IMR-90 (cell line): ENCODE measurements around the gene PRM2. TPM values are rescaled to one million over a fixed set of nuclear protein-coding genes. Genes with fewer than 3 reads are reported as not detected.

Experiments used
- ATAC-seq: fragments of 200-7000 bp; cut with Tn5 transposase; 2 replicates; pipeline ENCODE4 v1.9.1; 2020; ENCODE audit warnings: low read depth, mild to moderate bottlenecking, moderate library complexity
- BruUV-seq: library from RNA; stranded (reverse); fragments of 400-500 nt; replicated peaks from 2 replicates; lab custom pipeline; 2021; lab: Mats Ljungman, UMichigan
- CTCF ChIA-PET: fragments of 300-600 bp; formaldehyde crosslinking; extraction: SDS; loops from one replicate; lab custom pipeline; 2021; ENCODE audit warnings: antibody characterized with exemption; lab: Yijun Ruan, JAX
- POLR2A ChIA-PET: fragments of 300-600 bp; sonication (Branson Sonifier 250); formaldehyde crosslinking; loops from one replicate; lab custom pipeline; 2022; ENCODE audit warnings: antibody characterized with exemption; ENCODE audit not compliant: unreplicated experiment; lab: Charles Lee
- DNase-seq: peaks from one replicate; pipeline ENCODE4 v3.0.0; 2013
- H2AFZ ChIP-seq: replicated peaks from 2 replicates; pipeline ENCODE3; 2013; ENCODE audit warnings: low read length, mild to moderate bottlenecking; ENCODE audit not compliant: poor library complexity
- H2AK5ac ChIP-seq: 2 replicates; pipeline ENCODE4 v1.6.1; 2013; ENCODE audit warnings: low read depth, low read length, inconsistent platforms
- H2AK9ac ChIP-seq: replicated peaks from 2 replicates; pipeline ENCODE3; 2013; ENCODE audit warnings: mild to moderate bottlenecking, low read depth, low read length, moderate library complexity; ENCODE audit not compliant: poor library complexity
- H2BK120ac ChIP-seq: 2 replicates; pipeline ENCODE4 v1.6.1; 2013; ENCODE audit warnings: low read depth, low read length, inconsistent platforms
- H2BK15ac ChIP-seq: 3 replicates; pipeline ENCODE4 v1.6.1; 2013; ENCODE audit warnings: low read depth, low read length, inconsistent platforms
- H2BK20ac ChIP-seq: 2 replicates; pipeline ENCODE4 v1.6.1; 2013; ENCODE audit warnings: low read depth, mild to moderate bottlenecking, inconsistent platforms, low read length, moderate library complexity
- H2BK5ac ChIP-seq: 2 replicates; pipeline ENCODE4 v1.6.1; 2013; ENCODE audit warnings: mild to moderate bottlenecking, low read depth, low read length, inconsistent platforms; ENCODE audit not compliant: poor library complexity, severe bottlenecking
- H3K14ac ChIP-seq: replicated peaks from 2 replicates; pipeline ENCODE4 v1.6.1; 2013; ENCODE audit warnings: low read depth, low read length, inconsistent platforms
- H3K18ac ChIP-seq: 2 replicates; pipeline ENCODE4 v1.6.1; 2013; ENCODE audit warnings: low read depth, low read length, control low read depth
- H3K23ac ChIP-seq: 2 replicates; pipeline ENCODE4 v1.6.1; 2013; ENCODE audit warnings: low read depth, low read length, inconsistent platforms
- H3K27ac ChIP-seq: 2 replicates; pipeline ENCODE4 v1.5.1; 2013; ENCODE audit warnings: mild to moderate bottlenecking, control low read depth, low read length; ENCODE audit not compliant: insufficient read depth
- H3K27me3 ChIP-seq: 2 replicates; pipeline ENCODE4 v1.6.1; 2013; ENCODE audit warnings: low read length; ENCODE audit not compliant: control insufficient read depth, insufficient read depth
- H3K36me3 ChIP-seq: 2 replicates; pipeline ENCODE4 v1.6.1; 2013; ENCODE audit warnings: low read length, mixed read lengths; ENCODE audit not compliant: control insufficient read depth, insufficient read depth
- H3K4ac ChIP-seq: 2 replicates; pipeline ENCODE4 v1.6.1; 2013; ENCODE audit warnings: low read depth, low read length, inconsistent platforms
- H3K4me1 ChIP-seq: 2 replicates; pipeline ENCODE4 v1.6.1; 2013; ENCODE audit warnings: low read length, mixed read lengths; ENCODE audit not compliant: control insufficient read depth, insufficient read depth
- H3K4me2 ChIP-seq: 2 replicates; pipeline ENCODE4 v1.6.1; 2013; ENCODE audit warnings: low read depth, mild to moderate bottlenecking, control low read depth, low read length, moderate library complexity
- H3K4me3 ChIP-seq: 2 replicates; pipeline ENCODE4 v1.5.1; 2013; ENCODE audit warnings: low read depth, mild to moderate bottlenecking, control low read depth, low read length, moderate library complexity; ENCODE audit not compliant: insufficient read depth
- H3K56ac ChIP-seq: 2 replicates; pipeline ENCODE4 v1.6.1; 2013; ENCODE audit warnings: low read length, inconsistent platforms; ENCODE audit not compliant: insufficient read depth; ENCODE audit errors: extremely low read depth
- H3K79me1 ChIP-seq, 2 experiments: 2 replicates each; pipeline ENCODE4 v1.6.1; 2013; ENCODE audit warnings: low read length in 2 of 2, inconsistent platforms in 1 of 2, low read depth in 1 of 2
- H3K9ac ChIP-seq: 2 replicates; pipeline ENCODE4 v1.6.1; 2013; ENCODE audit warnings: low read depth, low read length, control low read depth
- H3K9me1 ChIP-seq: 2 replicates; pipeline ENCODE4 v1.6.1; 2013; ENCODE audit warnings: low read length, inconsistent platforms; ENCODE audit not compliant: insufficient read depth
- H3K9me3 ChIP-seq: 2 replicates; pipeline ENCODE4 v1.6.1; 2013; ENCODE audit warnings: low read length; ENCODE audit not compliant: control insufficient read depth, insufficient read depth
- H4K20me1 ChIP-seq: 2 replicates; pipeline ENCODE4 v1.6.1; 2013; ENCODE audit warnings: low read length, inconsistent platforms; ENCODE audit not compliant: insufficient read depth
- H4K5ac ChIP-seq: 2 replicates; pipeline ENCODE4 v1.6.1; 2013; ENCODE audit warnings: mild to moderate bottlenecking, low read depth, low read length, control low read depth
- H4K8ac ChIP-seq, 2 experiments: 2 replicates each; pipeline ENCODE4 v1.6.1; 2013; ENCODE audit warnings: low read depth in 2 of 2, low read length in 2 of 2, control low read depth in 1 of 2, inconsistent platforms in 1 of 2
- H4K91ac ChIP-seq: 2 replicates; pipeline ENCODE4 v1.6.1; 2013; ENCODE audit warnings: low read depth, low read length, inconsistent platforms; ENCODE audit not compliant: insufficient read depth
- BHLHE40 ChIP-seq: fragments of 150-350 bp; IDR thresholded peaks from 2 replicates; pipeline ENCODE4 v1.6.1; 2016; ENCODE audit warnings: mild to moderate bottlenecking, low read depth, low read length
- CEBPB ChIP-seq: IDR thresholded peaks from 2 replicates; pipeline ENCODE4 v1.6.1; 2012; ENCODE audit warnings: low read depth, low read length, improper control_type of control experiment
- FOS ChIP-seq: fragments of 150-350 bp; IDR thresholded peaks from 2 replicates; pipeline ENCODE4 v1.6.1; 2016; ENCODE audit warnings: low read depth, low read length
- MXI1 ChIP-seq: IDR thresholded peaks from 2 replicates; pipeline ENCODE4 v1.6.1; 2012; ENCODE audit warnings: low read depth, mild to moderate bottlenecking, low read length, moderate library complexity, borderline replicate concordance
- POLR2A ChIP-seq: IDR thresholded peaks from 2 replicates; pipeline ENCODE4 v1.6.1; 2012; ENCODE audit warnings: mild to moderate bottlenecking, low read depth, low read length
- RAD21 ChIP-seq: IDR thresholded peaks from 2 replicates; pipeline ENCODE4 v1.6.1; 2012; ENCODE audit warnings: low read length, improper control_type of control experiment
- RCOR1 ChIP-seq: IDR thresholded peaks from 2 replicates; pipeline ENCODE4 v1.6.1; 2012; ENCODE audit warnings: mild to moderate bottlenecking, low read length, improper control_type of control experiment; ENCODE audit not compliant: insufficient replicate concordance
- RFX5 ChIP-seq: IDR thresholded peaks from 2 replicates; pipeline ENCODE4 v1.8.0; 2012; ENCODE audit warnings: low read depth, mild to moderate bottlenecking, low read length, moderate library complexity
- WGBS, 2 experiments: methylation state at CpG; one replicate each; pipeline versions ENCODE4 v1.1.5 to v1.1.7; 2013; ENCODE audit warnings: missing lambda C conversion rate in 2 of 2; ENCODE audit not compliant: insufficient read length in 1 of 2; ENCODE audit errors: extremely low coverage in 2 of 2; 5-methylcytosine and 5-hydroxymethylcytosine counted together
- dilution Hi-C: fragments of 300-500 bp; cut with HindIII; formaldehyde crosslinking; loops from one replicate; pipeline ENCODE4 v1.14.3; 2018; ENCODE audit warnings: low sequenced_read_pairs; ENCODE audit not compliant: unreplicated experiment
- in situ Hi-C: fragments of 300-500 bp; cut with MboI; formaldehyde crosslinking; loops from 3 replicates; pipeline ENCODE4 v1.14.3; 2019; ENCODE audit warnings: low sequenced_read_pairs, inconsistent platforms, mixed read lengths
- intact Hi-C: fragments of 100-400 bp; cut with micrococcal nuclease; formaldehyde crosslinking; loops from 2 replicates; pipeline ENCODE4 v1.10.0; 2022
- polyA plus RNA-seq, 3 experiments: library from polyadenylated mRNA; depleted of rRNA; stranded (reverse); fragments of >200 nt; gene quantifications; 2 replicates each; pipeline ENCODE4 v1.2.3, GENCODE V29; 2012; ENCODE audit warnings: low replicate concordance in 1 of 3
- total RNA-seq: library from RNA; depleted of rRNA; stranded (reverse); fragments of >200 nt; gene quantifications from 2 replicates; pipeline ENCODE4 v1.2.3, GENCODE V29; 2012
- TF ChIP-seq, protein P1 (sequence below): conservative IDR thresholded peaks from 2 replicates; pipeline ENCODE4 v1.5.1; 2012; ENCODE audit warnings: mild to moderate bottlenecking, low read depth, low read length, improper control_type of control experiment

PRM2 gene
- total and polyA plus RNA-seq, 2 of the 4 experiments (the other 2 are of a cell fraction): not detected

DNA sequence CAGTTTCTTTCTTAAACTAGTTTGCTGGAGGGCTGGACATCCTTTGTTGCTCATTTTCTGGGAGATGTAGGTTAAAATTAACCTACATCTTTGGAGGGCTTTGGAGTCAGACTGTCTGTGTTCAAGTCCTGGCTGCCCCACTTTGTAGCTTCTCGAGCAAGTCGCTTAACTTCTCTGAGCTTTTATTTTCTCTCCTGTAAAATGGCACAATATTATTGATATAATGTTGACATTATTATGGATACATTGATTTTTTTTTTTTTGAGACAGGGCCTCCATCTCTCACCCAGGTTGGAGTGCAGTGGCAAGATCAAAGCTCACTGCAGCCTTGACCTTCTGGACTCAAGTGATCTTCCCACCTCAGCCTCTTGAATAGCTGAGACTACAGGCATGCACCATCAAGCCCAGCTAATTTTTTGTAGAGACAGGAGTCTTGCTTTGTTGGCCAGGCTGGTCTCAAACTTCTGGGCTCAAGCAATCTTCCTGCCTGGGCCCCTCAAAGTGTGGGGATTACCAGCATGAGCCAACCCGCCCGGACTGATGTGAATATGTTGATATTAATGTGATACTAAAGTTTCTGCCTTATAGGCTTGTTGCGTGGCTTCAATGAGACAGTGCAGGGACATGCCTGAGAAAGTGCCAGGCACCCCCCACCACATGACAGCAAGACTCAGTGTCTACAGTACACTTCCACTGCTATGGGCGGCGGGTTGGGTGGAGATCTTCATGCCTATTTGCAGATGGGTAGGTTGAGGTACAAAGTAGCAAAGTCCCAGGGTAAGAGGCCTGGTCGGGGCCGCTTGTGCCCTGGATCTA lies 37.4 kb upstream of the PRM2 start:
- peak overlapping the region; percentile 52 to 96; a peak in 3 of 4 replicates for H4K8ac ChIP-seq
- DNase-seq (no peak), ATAC-seq (no peak)
- peak overlapping the region; percentile 56; the same call in 1 of the 2 replicates for H3K27ac ChIP-seq
- no peaks in the 10 kb centered on the region for H3K9me3 ChIP-seq
- H3K4ac ChIP-seq: peak overlapping the region; percentile 97
- H3K36me3 ChIP-seq: no peaks in the 10 kb centered on the region
- H3K14ac ChIP-seq: peak overlapping the region; percentile 70
- peaks cover 0 to 5% of the 10 kb centered on the region in 2 experiments; a peak in 2 of 4 replicates for H3K79me1 ChIP-seq
- BruUV-seq: no TSS peak
- peak overlapping the region; percentile 62; the same call in 1 of the 2 replicates for H3K56ac ChIP-seq
- H3K23ac ChIP-seq: peak overlapping the region; percentile 89; the same call in 1 of the 2 replicates
- H3K18ac ChIP-seq: peak overlapping the region; percentile 62
- CTCF ChIA-PET: interaction anchor here (0.7 to 0.9 kb wide), 2 partner anchors 17 to 287 kb away, joined by 3 to 4 read pairs; no protein-coding TSS in a partner anchor
- H2AK5ac ChIP-seq: peak overlapping the region; percentile 90
- peak overlapping the region; percentile 99 for H2BK120ac ChIP-seq
- H2AK9ac ChIP-seq: peak overlapping the region; percentile 91
- H3K27me3 ChIP-seq: no peaks in the 10 kb centered on the region
- H3K4me1 ChIP-seq: peaks cover 24% of the 10 kb centered on the region
- no peak for TF ChIP-seq POLR2A
- TF ChIP-seq, protein P1, sequence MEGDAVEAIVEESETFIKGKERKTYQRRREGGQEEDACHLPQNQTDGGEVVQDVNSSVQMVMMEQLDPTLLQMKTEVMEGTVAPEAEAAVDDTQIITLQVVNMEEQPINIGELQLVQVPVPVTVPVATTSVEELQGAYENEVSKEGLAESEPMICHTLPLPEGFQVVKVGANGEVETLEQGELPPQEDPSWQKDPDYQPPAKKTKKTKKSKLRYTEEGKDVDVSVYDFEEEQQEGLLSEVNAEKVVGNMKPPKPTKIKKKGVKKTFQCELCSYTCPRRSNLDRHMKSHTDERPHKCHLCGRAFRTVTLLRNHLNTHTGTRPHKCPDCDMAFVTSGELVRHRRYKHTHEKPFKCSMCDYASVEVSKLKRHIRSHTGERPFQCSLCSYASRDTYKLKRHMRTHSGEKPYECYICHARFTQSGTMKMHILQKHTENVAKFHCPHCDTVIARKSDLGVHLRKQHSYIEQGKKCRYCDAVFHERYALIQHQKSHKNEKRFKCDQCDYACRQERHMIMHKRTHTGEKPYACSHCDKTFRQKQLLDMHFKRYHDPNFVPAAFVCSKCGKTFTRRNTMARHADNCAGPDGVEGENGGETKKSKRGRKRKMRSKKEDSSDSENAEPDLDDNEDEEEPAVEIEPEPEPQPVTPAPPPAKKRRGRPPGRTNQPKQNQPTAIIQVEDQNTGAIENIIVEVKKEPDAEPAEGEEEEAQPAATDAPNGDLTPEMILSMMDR: no peak
- no peak for TF ChIP-seq CEBPB
- TF ChIP-seq RCOR1: no peak
- no peak for TF ChIP-seq RFX5
- no peak for TF ChIP-seq MXI1
- TF ChIP-seq BHLHE40: no peak
- TF ChIP-seq RAD21: no peak
- TF ChIP-seq FOS: no peak
- H4K91ac ChIP-seq: peak overlapping the region; percentile 88
- WGBS, 2 experiments: 93% methylated on average over 3 of the region's 9 CpGs; no CpG with 5 or more reads in 1 of the 2 experiments
- H3K9ac ChIP-seq: peak overlapping the region; percentile 19; the same call in 1 of the 2 replicates
- in situ Hi-C loops: no loop called here
- POLR2A ChIA-PET: no interaction called here
- intact Hi-C loops: loop anchor here (2.0 kb wide), 1 partner anchor 15 kb away; no protein-coding TSS in a partner anchor
- no peaks in the 10 kb centered on the region for H4K20me1 ChIP-seq
- peak overlapping the region; percentile 98; the same call in 2 of the 3 replicates for H2BK15ac ChIP-seq
- H4K5ac ChIP-seq: peak overlapping the region; percentile 54
- H2AFZ ChIP-seq: peak overlapping the region; percentile 66
- H2BK5ac ChIP-seq: peak overlapping the region; percentile 55
- peak overlapping the region; percentile 49 for H3K4me2 ChIP-seq
- dilution Hi-C loops: no loop called here
- H2BK20ac ChIP-seq: peak overlapping the region; percentile 96
- H3K9me1 ChIP-seq: peaks cover 21% of the 10 kb centered on the region
- no peak overlapping the region for H3K4me3 ChIP-seq
